Measurements from ENCODE around the gene ICE1.

ICE1 gene

DNA sequence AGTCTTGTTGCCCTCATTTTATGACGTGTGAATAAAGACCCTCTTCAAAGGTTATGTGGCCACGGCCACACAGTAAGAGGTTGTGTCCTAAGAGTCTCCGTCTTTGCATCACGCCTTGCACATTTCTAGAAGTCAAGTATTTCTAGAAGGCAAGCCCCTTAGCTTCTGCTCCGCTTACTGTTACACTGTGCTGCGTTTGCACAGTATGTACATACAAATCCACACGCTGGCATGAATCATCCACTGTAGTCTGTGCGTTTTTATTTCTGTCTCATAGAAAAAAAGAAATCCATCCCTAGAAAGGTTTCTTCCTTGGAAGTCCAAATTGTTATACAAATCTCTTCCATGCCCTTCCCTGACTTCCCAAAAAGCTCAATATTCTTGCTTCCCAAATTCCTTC lies 21.4 kb upstream of the ICE1 start:
- Histone ChIP-seq H3K23ac (ENCODE audit: low read length in 2 of 2) (no peak overlapping the region), H2AK5ac (ENCODE audit: low read length, severe bottlenecking) (no peak overlapping the region), H3K9ac (ENCODE audit: low read length) (no peak overlapping the region), H2AFZ (ENCODE audit: low read depth, low read length) (no peak overlapping the region), H3K4me3 (ENCODE audit: insufficient read depth in 1 of 2, low read depth in 1 of 2, low read length in 2 of 2) (no peak overlapping the region), H3K4me1 (ENCODE audit: control insufficient read depth, insufficient read depth, low read depth, low read length) (peaks cover 1% of the 10 kb centered on the region), H3K27ac (ENCODE audit: low read length, poor library complexity, severe bottlenecking) (no peak overlapping the region), H2BK15ac (ENCODE audit: low read depth, poor library complexity, severe bottlenecking) (no peak overlapping the region), H3K27me3 (ENCODE audit: control insufficient read depth in 1 of 2, insufficient read depth in 1 of 2, low read length in 2 of 2) (no peaks in the 10 kb centered on the region), H2BK12ac (ENCODE audit: low read length in 2 of 2) (no peak overlapping the region), H3K36me3 (ENCODE audit: control insufficient read depth in 1 of 2, insufficient read depth in 2 of 2, low read depth in 1 of 2, low read length in 2 of 2) (no peaks in the 10 kb centered on the region), H3K9me3 (ENCODE audit: control insufficient read depth, low read length) (peaks cover 5% of the 10 kb centered on the region), H2BK5ac (ENCODE audit: low read depth, low read length, poor library complexity, severe bottlenecking) (no peak overlapping the region), H4K91ac (ENCODE audit: low read length) (no peak overlapping the region), H3K4ac (ENCODE audit: low read depth in 1 of 2, low read length in 2 of 2) (no peak overlapping the region), H3K79me1 (replicated peaks; ENCODE audit: low read length, poor library complexity, severe bottlenecking) (no peaks in the 10 kb centered on the region), H4K8ac (ENCODE audit: low read length) (no peak overlapping the region), H3K4me2 (ENCODE audit: low read length, poor library complexity, severe bottlenecking) (no peak overlapping the region), H2BK120ac (ENCODE audit: low read depth, low read length) (no peak overlapping the region), H3K14ac (ENCODE audit: low read length in 2 of 2) (no peak overlapping the region), H3K18ac (ENCODE audit: low read depth in 1 of 2, low read length in 2 of 2) (no peak overlapping the region)
- DNase-seq: no peak
- 93% methylated on average over 8 of the region's 8 CpGs for WGBS

DNA sequence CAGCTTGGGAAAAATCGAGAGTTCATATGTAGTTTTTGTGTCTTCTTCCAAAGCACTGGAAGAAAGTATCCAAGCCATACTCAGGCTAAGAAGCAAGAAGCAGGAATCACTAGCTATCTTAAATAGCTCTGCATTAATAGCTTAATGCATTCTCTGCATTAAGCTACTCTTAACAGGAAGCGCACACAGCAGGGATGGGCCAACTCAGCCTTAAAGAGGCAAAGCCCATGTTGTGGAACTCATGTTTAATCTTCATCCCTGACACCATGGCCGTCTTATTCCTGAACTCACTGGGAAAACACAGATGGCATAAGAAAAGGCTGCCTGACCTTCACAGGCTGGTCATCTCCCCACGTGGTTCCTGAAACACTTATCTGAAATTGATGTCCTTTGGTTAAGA lies 18.7 kb upstream of the ICE1 start:
- Histone ChIP-seq H2AK5ac (ENCODE audit: low read length, severe bottlenecking) (no peak overlapping the region), H2AFZ (ENCODE audit: low read depth, low read length) (no peak overlapping the region), H3K18ac (ENCODE audit: low read depth in 1 of 2, low read length in 2 of 2) (no peak overlapping the region), H2BK5ac (ENCODE audit: low read depth, low read length, poor library complexity, severe bottlenecking) (no peak overlapping the region), H3K14ac (ENCODE audit: low read length in 2 of 2) (no peak overlapping the region), H3K9me3 (ENCODE audit: control insufficient read depth, low read length) (peaks cover 5% of the 10 kb centered on the region), H4K8ac (ENCODE audit: low read length) (no peak overlapping the region), H3K23ac (ENCODE audit: low read length in 2 of 2) (no peak overlapping the region), H2BK12ac (ENCODE audit: low read length in 2 of 2) (no peak overlapping the region), H2BK120ac (ENCODE audit: low read depth, low read length) (no peak overlapping the region), H3K4me1 (ENCODE audit: control insufficient read depth, insufficient read depth, low read depth, low read length) (peaks cover 1% of the 10 kb centered on the region), H3K9ac (ENCODE audit: low read length) (no peak overlapping the region), H3K4me2 (ENCODE audit: low read length, poor library complexity, severe bottlenecking) (no peak overlapping the region), H3K4ac (ENCODE audit: low read depth in 1 of 2, low read length in 2 of 2) (no peak overlapping the region), H3K36me3 (ENCODE audit: control insufficient read depth in 1 of 2, insufficient read depth in 2 of 2, low read depth in 1 of 2, low read length in 2 of 2) (no peaks in the 10 kb centered on the region), H3K79me1 (replicated peaks; ENCODE audit: low read length, poor library complexity, severe bottlenecking) (no peaks in the 10 kb centered on the region), H4K91ac (ENCODE audit: low read length) (no peak overlapping the region), H3K4me3 (ENCODE audit: insufficient read depth in 1 of 2, low read depth in 1 of 2, low read length in 2 of 2) (no peak overlapping the region), H3K27ac (ENCODE audit: low read length, poor library complexity, severe bottlenecking) (no peak overlapping the region), H3K27me3 (ENCODE audit: control insufficient read depth in 1 of 2, insufficient read depth in 1 of 2, low read length in 2 of 2) (no peaks in the 10 kb centered on the region), H2BK15ac (ENCODE audit: low read depth, poor library complexity, severe bottlenecking) (no peak overlapping the region)
- 77% methylated on average over 3 of the region's 4 CpGs for WGBS
- DNase-seq: no peak

DNA sequence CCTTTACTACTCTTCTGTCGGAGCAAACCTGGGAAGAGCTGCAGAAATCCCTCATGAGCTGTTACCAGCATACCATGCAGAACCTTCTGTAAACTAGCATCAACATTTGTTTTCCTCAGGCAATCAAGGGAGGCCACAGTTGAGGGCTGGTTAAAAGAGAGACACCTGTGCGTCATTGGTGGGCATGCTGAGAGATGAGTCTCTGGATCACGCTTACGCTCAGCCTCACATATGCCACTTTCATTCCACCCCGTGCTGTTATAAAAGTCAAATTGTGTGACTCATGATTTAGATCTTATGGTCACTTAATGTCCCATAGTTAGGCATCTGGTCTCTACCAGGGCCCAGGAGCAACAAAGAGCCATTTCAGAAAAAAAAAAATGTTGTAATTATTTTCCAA lies 18.1 kb upstream of the ICE1 start:
- Histone ChIP-seq H3K4me2 (ENCODE audit: low read length, poor library complexity, severe bottlenecking) (no peak overlapping the region), H3K9me3 (ENCODE audit: control insufficient read depth, low read length) (peaks cover under 1% of the 10 kb centered on the region), H3K27ac (ENCODE audit: low read length, poor library complexity, severe bottlenecking) (no peak overlapping the region), H4K8ac (ENCODE audit: low read length) (no peak overlapping the region), H3K36me3 (ENCODE audit: control insufficient read depth in 1 of 2, insufficient read depth in 2 of 2, low read depth in 1 of 2, low read length in 2 of 2) (no peaks in the 10 kb centered on the region), H2BK12ac (ENCODE audit: low read length in 2 of 2) (no peak overlapping the region), H3K4me1 (ENCODE audit: control insufficient read depth, insufficient read depth, low read depth, low read length) (peaks cover 1% of the 10 kb centered on the region), H4K91ac (ENCODE audit: low read length) (no peak overlapping the region), H3K79me1 (replicated peaks; ENCODE audit: low read length, poor library complexity, severe bottlenecking) (no peaks in the 10 kb centered on the region), H3K18ac (ENCODE audit: low read depth in 1 of 2, low read length in 2 of 2) (no peak overlapping the region), H3K9ac (ENCODE audit: low read length) (no peak overlapping the region), H3K14ac (ENCODE audit: low read length in 2 of 2) (no peak overlapping the region), H3K27me3 (ENCODE audit: control insufficient read depth in 1 of 2, insufficient read depth in 1 of 2, low read length in 2 of 2) (no peaks in the 10 kb centered on the region), H2BK15ac (ENCODE audit: low read depth, poor library complexity, severe bottlenecking) (no peak overlapping the region), H3K23ac (ENCODE audit: low read length in 2 of 2) (no peak overlapping the region), H2BK5ac (ENCODE audit: low read depth, low read length, poor library complexity, severe bottlenecking) (no peak overlapping the region), H2AK5ac (ENCODE audit: low read length, severe bottlenecking) (no peak overlapping the region), H3K4me3 (ENCODE audit: insufficient read depth in 1 of 2, low read depth in 1 of 2, low read length in 2 of 2) (no peak overlapping the region), H2AFZ (ENCODE audit: low read depth, low read length) (no peak overlapping the region), H2BK120ac (ENCODE audit: low read depth, low read length) (no peak overlapping the region), H3K4ac (ENCODE audit: low read depth in 1 of 2, low read length in 2 of 2) (no peak overlapping the region)
- WGBS: 91% methylated on average over 5 of the region's 5 CpGs
- DNase-seq: no peak

DNA sequence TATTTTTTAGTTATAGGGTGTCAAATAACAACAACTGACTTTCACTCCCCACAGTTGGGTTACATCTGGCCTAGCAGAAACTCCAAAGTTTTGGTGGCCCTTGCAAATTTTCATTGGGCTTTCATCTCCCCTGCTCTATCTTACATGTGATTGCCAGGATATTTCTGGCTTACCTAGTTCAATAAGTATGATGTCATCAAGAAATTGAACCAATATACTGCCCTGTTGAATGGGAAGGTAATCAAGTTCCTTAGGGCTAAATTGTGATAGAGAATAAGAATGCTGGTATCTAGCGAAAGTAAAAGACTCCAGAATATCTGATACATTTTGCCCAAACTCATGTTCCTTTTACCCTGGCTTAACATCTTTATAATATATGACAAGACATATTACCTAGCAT lies 17.0 kb upstream of the ICE1 start:
- Histone ChIP-seq H3K27me3 (ENCODE audit: control insufficient read depth in 1 of 2, insufficient read depth in 1 of 2, low read length in 2 of 2) (no peaks in the 10 kb centered on the region), H2AFZ (ENCODE audit: low read depth, low read length) (no peak overlapping the region), H2BK12ac (ENCODE audit: low read length in 2 of 2) (no peak overlapping the region), H3K9me3 (ENCODE audit: control insufficient read depth, low read length) (no peaks in the 10 kb centered on the region), H3K4me2 (ENCODE audit: low read length, poor library complexity, severe bottlenecking) (no peak overlapping the region), H3K27ac (ENCODE audit: low read length, poor library complexity, severe bottlenecking) (no peak overlapping the region), H3K4me3 (ENCODE audit: insufficient read depth in 1 of 2, low read depth in 1 of 2, low read length in 2 of 2) (no peak overlapping the region), H3K4ac (ENCODE audit: low read depth in 1 of 2, low read length in 2 of 2) (no peak overlapping the region), H3K79me1 (replicated peaks; ENCODE audit: low read length, poor library complexity, severe bottlenecking) (no peaks in the 10 kb centered on the region), H3K18ac (ENCODE audit: low read depth in 1 of 2, low read length in 2 of 2) (no peak overlapping the region), H3K9ac (ENCODE audit: low read length) (no peak overlapping the region), H3K14ac (ENCODE audit: low read length in 2 of 2) (no peak overlapping the region), H4K8ac (ENCODE audit: low read length) (no peak overlapping the region), H2AK5ac (ENCODE audit: low read length, severe bottlenecking) (no peak overlapping the region), H3K36me3 (ENCODE audit: control insufficient read depth in 1 of 2, insufficient read depth in 2 of 2, low read depth in 1 of 2, low read length in 2 of 2) (no peaks in the 10 kb centered on the region), H2BK120ac (ENCODE audit: low read depth, low read length) (no peak overlapping the region), H3K4me1 (ENCODE audit: control insufficient read depth, insufficient read depth, low read depth, low read length) (peaks cover 1% of the 10 kb centered on the region), H3K23ac (ENCODE audit: low read length in 2 of 2) (no peak overlapping the region), H2BK5ac (ENCODE audit: low read depth, low read length, poor library complexity, severe bottlenecking) (no peak overlapping the region), H2BK15ac (ENCODE audit: low read depth, poor library complexity, severe bottlenecking) (no peak overlapping the region), H4K91ac (ENCODE audit: low read length) (no peak overlapping the region)
- WGBS: no CpG with 5 or more reads among the region's 1 CpG
- no peak for DNase-seq
